Stimulated activated CD4-positive, alpha-beta T cell treated with anti-CD3 and anti-CD28 coated beads, TNF-alpha, amount 100 ng/mL, for 4 hours (primary cell): Measurements from ENCODE around the gene TGFA.

Experiments
- DNase-seq, 3 experiments: peaks; one replicate each; pipeline ENCODE4 v3.0.0-alpha.2; 2020; ENCODE audit warnings: low read depth in 3 of 3

TGFA gene

GRCh38 chr2:70553584-70554337, at the start of gene TGFA:
TSS of gene TGFA (minus strand) at chr2:70553826. CDS start at chr2:70553767, 59 bp downstream.
- peak; percentile 37 to 60 (median 47) for DNase-seq

- DNase-seq = no peak
Measured at GRCh38 chr2:70603066-70603465, 49.4 kb upstream of the TGFA start.

GRCh38 chr2:70598197-70598596, 44.6 kb upstream of the TGFA start:
- no peak for DNase-seq

GRCh38 chr2:70596739-70597138, 43.1 kb upstream of the TGFA start:
- no peak for DNase-seq

DNA sequence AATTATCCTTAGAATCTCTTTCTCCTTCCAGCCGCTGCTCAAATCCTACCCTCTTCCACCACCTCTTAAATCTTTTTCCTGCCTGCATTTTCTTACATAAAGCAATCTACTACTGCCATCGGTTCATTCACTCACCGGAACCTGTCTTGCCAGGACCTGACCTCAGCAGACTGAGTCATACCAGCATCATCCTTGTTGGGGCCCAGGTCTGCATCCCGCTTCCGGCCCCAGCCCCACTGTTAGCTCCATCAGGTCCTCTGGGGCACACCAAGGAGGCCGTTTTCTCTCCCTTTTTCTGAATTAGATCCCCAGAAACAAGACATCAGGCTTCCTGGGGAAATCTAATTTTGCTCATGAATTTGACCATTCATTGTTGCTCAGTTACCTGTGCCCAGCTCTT, 42.7 kb upstream of the TGFA start:
- no peak for DNase-seq

- DNase-seq = no peak
Measured at GRCh38 chr2:70583091-70583490, 29.5 kb upstream of the TGFA start.

DNA sequence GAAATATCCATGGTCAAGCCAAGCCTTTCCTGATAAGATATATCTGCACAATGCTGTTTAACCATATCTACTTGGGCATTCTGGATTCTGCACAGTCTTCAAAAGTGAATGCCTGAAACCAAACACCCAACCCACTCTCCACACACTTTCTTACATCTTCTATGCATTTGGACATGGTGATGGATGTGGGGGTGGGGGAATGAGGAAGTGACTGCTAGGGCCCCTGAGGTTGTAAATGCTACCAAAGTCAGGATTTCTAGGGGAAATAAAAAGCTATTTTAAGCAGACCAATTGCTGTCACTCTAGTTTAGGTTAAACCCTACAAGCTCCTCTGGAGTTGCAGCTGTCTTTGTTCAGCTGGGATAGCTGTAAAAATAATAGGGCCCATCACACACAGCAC, 26.7 kb upstream of the TGFA start:
- DNase-seq = no peak

DNA sequence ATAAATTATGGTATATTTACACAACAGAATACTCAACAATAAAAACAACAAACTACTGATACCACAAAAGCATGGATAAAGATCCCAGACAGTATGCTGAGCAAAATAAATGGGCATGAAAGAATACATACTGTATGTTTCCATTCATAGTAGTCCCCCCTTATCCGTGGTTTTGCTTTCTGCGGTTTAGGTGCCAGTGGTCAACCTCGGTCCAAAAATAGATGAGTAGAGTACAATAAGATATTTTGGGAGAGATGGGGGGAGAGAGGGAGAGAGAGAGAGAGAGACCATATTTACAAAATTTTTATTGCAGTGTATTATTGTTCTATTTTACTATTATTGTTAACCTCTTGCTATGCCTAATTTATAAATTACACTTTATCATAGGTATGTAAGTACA, 21.0 kb upstream of the TGFA start:
- no peak for DNase-seq

- no peak for DNase-seq
Measured at GRCh38 chr2:70574109-70574508, 20.5 kb upstream of the TGFA start.

DNA sequence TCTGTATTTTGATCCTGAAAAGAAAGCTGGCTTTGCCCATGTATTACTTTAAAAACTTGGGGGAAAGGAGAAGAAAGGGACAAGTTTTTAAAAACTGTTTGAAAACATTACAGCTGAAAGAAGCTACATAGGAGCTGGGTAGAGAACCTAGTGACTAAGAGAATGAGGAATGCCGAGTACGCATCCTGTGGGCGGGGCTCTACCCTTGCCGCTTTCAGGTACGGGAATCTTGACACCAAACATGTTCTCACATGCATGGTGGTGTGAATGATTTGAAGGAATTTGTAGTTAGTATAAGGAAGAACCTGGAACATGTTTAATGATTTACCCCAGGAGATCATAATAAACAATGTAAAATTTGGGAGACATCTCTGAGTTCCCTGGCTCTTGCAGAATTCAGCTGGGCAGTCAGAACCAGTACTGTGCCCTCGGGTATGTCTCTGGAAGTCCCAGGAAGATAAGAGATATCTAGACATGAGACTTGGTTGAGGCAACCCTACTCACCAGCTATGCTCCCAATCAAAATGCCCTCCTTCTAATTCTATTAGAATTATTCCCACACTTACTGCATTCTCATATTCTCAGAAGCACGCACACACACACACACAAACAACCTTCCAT, 16.5 kb upstream of the TGFA start:
- no peak for DNase-seq

GRCh38 chr2:70569559-70569958, 15.9 kb upstream of the TGFA start:
- DNase-seq = no peak

DNA sequence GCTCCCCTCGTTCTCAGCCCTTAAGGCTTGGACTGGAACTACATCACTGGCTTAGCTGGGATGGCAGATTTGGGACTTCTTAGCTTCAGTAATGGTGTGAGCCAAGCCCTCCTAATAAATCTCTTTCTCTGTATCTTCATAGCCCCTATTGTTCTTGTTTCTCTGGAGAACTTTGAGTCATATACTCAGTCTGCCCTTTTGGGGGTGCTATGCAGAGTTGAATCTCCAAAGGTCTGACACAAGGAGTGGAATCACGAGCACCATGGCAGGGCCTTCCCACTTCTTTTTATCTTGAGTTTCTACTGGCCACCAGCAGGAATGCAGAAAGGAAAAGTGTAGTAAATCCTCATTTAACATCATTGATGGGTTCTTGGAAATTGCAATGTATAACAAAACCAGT, 13.3 kb upstream of the TGFA start:
- no peak for DNase-seq

DNA sequence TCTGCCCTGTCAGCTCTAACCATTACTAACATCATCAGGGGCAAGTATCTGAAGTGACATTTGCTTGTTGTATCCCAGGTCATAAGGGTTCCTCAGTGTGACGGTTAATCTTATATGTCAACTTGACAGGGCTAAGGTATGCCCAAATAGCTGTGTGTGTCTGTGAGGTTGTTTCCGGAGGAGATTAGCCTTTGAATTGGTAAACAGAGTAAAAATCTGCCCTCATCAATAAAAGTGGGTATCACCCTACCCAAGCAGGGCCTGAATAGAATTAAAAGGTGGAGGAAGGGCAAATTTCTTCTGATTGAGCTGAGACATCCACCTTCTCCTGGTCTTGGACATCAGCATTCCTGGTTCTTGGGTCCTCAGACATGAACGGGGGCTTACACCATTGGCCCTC, 12.8 kb upstream of the TGFA start:
- DNase-seq = no peak

GRCh38 chr2:70565039-70565731, 11.6 kb upstream of the TGFA start:
- DNase-seq = no peak

DNA sequence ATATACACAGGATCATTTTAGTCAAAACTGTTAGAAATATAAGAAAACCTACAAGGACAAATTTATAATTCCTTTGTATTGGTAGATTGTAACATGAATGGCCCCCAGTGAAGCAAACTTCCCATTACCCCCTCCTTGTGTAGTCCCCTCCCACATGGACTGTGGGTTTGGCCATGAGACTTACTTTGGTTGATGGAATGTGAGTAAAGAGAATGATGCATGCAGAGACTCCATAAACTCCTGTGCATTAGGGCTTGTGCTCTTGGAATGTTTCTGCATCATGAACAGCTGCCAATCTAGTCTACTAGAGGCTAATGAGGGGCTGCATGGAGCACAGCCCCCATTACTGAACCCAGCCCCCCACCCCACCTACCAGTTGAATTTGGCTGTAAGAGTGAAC, 8.3 kb upstream of the TGFA start:
- no peak for DNase-seq

- no peak for DNase-seq
Measured at GRCh38 chr2:70560442-70560841, 6.8 kb upstream of the TGFA start.

GRCh38 chr2:70560040-70560439, 6.4 kb upstream of the TGFA start:
- DNase-seq = no peak

DNA sequence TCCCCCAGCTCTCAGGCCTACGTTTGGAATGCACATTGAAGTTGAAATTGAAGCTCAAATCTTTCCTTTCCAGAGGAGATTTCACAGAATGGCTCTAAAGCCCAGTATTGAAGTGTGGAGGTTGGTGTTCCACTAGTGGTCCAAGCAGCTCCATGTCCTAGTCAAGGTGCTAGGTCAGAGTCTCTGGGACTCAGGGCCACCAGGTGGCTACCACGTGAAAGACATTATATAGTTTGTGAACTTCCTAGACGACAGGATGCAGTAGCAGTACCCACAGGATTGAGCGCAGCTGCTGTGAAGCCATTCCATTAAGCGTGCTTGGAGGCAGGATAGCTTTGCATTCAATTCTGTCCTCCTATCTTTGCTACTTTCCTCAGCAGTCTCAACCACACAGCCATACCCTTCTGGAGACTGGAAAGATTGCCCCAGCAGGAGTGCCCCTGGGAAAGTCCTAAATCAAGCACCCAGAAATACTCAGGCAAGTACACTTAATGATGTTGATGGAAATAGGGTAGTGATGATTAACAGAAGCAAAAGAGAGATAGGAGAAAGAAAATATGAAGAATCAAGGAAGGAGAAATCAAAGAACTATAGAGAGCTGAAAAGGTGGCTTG, 4.7 kb upstream of the TGFA start:
- no peak for DNase-seq

GRCh38 chr2:70557171-70557838, 3.7 kb upstream of the TGFA start:
- DNase-seq = no peak

- DNase-seq = no peak
Measured at GRCh38 chr2:70556608-70557007, 3.0 kb upstream of the TGFA start.

DNA sequence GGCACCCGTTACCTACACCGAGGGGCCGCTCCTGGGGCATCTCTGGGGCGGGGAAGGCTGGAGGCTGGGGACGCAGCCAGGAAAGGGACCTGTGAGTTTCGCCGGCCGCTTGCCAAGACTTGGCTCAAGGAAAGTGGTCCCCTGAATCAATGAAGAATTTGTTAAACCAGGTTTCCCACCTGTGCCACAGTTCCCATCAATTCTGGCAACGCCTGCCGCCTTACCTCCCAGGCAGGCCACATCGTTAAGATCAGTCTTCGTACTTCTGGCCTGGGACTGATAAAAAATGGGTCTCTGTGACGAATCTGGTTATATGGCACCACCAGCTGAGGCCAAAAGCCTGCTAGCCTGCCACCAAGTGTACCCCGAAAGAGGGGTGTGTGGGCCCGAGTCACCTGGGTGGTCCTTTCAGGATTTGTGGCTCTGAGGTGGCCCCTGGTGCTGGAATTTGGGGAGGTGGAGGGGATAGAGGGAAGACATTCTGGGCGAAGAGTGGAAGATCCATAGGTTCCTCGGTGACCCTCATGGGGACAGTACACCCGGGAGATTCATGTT, 789 bp upstream of the TGFA start:
- no peak for DNase-seq

DNA sequence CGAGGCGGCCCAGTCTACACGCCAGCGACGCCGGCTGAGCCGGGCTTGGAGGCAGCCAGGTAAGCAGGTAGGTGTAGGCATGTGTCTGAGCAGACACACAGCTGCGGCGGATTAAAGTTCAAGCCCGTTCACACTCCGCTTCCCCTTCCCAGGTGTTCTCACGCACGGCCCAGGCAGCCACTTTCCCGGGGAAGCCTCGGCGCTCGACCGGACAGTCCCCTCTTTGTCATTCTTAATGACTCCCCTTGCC, 367 bp downstream of the TGFA start:
- DNase-seq = peak in 1 of 3 experiments; percentile 15
